ENCODE data around the gene PDCD4.

DNA sequence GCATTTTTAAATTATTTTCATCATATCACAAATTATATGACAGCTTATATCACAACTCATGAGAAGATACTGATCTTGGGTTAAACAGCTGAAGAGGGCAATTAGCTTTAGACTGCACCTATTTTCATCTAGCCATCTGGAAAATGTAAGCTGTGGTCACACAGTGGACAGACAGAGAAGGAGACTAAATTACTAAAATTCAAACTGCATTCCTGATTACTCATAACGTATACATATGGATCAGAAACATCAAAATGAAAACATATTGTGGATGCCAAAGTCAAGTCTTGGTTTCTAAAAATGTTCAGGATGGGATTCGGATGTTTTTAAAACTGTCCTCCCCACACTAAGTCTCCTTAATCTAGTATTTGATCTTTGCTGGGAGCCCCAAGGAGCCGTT, 40.6 kb downstream of the PDCD4 start:
- TF ChIP-seq TARDBP (IDR thresholded peaks at IDR 0.05) = no peak
- no peak for TF ChIP-seq FOXA1 (IDR thresholded peaks at IDR 0.05)

All from HEK293T (cell line).